Adrenal gland (tissue), 12 donors: ENCODE measurements around the gene G6PD. TPM values are rescaled to one million over a fixed set of nuclear protein-coding genes. Genes with fewer than 3 reads are reported as not detected.
"Not testable (repeated sequence)": the region's sequence is repeated elsewhere in the genome, so short reads cannot be mapped to it uniquely, and the experiment has no call there.

Experiments used
- DNase-seq, 7 donors: peaks; one replicate each; pipeline ENCODE4 v3.0.0-alpha.2; 2019 to 2020
- H3K27ac ChIP-seq, 5 donors: fragments of 200-600 bp; sonication (generic) in 4 of 5; 1 replicate in 3 of 5; 2 replicates in 2 of 5; pipeline versions ENCODE4 v1.5.1 to v1.8.0; 2016 to 2020; ENCODE audit warnings: mild to moderate bottlenecking in 1 of 5
- H3K27me3 ChIP-seq: fragments of 200-600 bp; 2 replicates; pipeline ENCODE4 v1.8.0; 2021
- H3K36me3 ChIP-seq, 2 donors: fragments of 200-600 bp; replicated peaks in 1 of 2; 1 replicate in 1 of 2; 2 replicates in 1 of 2; pipeline versions ENCODE4 v1.5.1 to v1.8.0; 2018 to 2022
- H3K4me1 ChIP-seq, 2 donors: fragments of 200-600 bp; replicated peaks in 1 of 2; 1 replicate in 1 of 2; 2 replicates in 1 of 2; pipeline versions ENCODE4 v1.5.1 to v1.8.0; 2018 to 2021
- H3K4me3 ChIP-seq, 4 donors: fragments of 200-600 bp; sonication (generic) in 3 of 4; one replicate each; pipeline ENCODE4 v1.5.1; 2016 to 2018
- H3K9me3 ChIP-seq, 3 donors: fragments of 200-600 bp; sonication (generic) in 1 of 3; replicated peaks in 1 of 3; 1 replicate in 2 of 3; 2 replicates in 1 of 3; pipeline versions ENCODE4 v1.5.1 to v1.8.0; 2016 to 2021
- POLR2A ChIP-seq, 2 donors: fragments of 450-650 bp; IDR thresholded peaks; one replicate each; pipeline ENCODE4 v1.6.1; 2017; ENCODE audit warnings: antibody characterized with exemption in 2 of 2, mild to moderate bottlenecking in 2 of 2, moderate library complexity in 1 of 2
- WGBS, 4 donors: extraction: QIAGEN DNeasy Blood & Tissue Kit in 2 of 4; methylation state at CpG; one replicate each; pipeline versions ENCODE4 v1.1.5 to v1.1.7; 2013 to 2017; 5-methylcytosine and 5-hydroxymethylcytosine counted together
- intact Hi-C, 2 donors: fragments of 100-400 bp; cut with DNase I; formaldehyde crosslinking; loops; one replicate each; pipeline versions ENCODE4 v1.14.1 to v1.15.0; 2022 to 2023
- polyA plus RNA-seq, 3 donors: library from polyadenylated mRNA; stranded (reverse); fragments of 200-250 nt in 2 of 3; fragments of 350-450 nt in 1 of 3; fragmentation: Illumina TruSeq in 1 of 3; extraction: RNeasy Lipid Tissue Mini Kit (QIAGEN cat#74804) in 1 of 3; gene quantifications; one replicate each; pipeline ENCODE4 v1.2.3, GENCODE V29; 2013 to 2014
- total RNA-seq, 9 donors: library from RNA; depleted of rRNA in 4 of 9; stranded (reverse); fragments of >200 nt in 4 of 9; fragments of 120-200 nt in 1 of 9; fragmentation: NEBNext Ultra II Directional in 1 of 9; extraction: Animal tissue kit (Norgen Biotek cat#: 25700) in 1 of 9; gene quantifications; one replicate each; pipeline versions ENCODE4 v1.1.0 to v1.2.4, GENCODE V29; 2013 to 2023
- TF ChIP-seq, protein P1 (sequence below), 6 experiments: fragments of 450-650 bp in 4 of 6; fragments of 200-600 bp in 2 of 6; sonication (generic) in 1 of 6; IDR thresholded peaks; 1 replicate in 5 of 6; 2 replicates in 1 of 6; pipeline versions ENCODE4 v1.5.1 to v1.8.0; 2016 to 2021; ENCODE audit warnings: antibody characterized with exemption in 6 of 6, mild to moderate bottlenecking in 2 of 6, moderate library complexity in 1 of 6
- donor health status: healthy with polysubstance abuse.
- donor health status: Bipolar disorder and iron deficiency.
- donor health status: DM: yes; HTN: yes; CAD: no.
- donor health status: DM: no; HTN: no; CAD: no.
- donor health status: DM: no; HTN: no; CAD: no.
- donor health status: DM: yes; HTN: yes; CAD: no.

G6PD gene
- total and polyA plus RNA-seq, 12 donors = 22.1 to 124 (median 93.8) TPM

DNA sequence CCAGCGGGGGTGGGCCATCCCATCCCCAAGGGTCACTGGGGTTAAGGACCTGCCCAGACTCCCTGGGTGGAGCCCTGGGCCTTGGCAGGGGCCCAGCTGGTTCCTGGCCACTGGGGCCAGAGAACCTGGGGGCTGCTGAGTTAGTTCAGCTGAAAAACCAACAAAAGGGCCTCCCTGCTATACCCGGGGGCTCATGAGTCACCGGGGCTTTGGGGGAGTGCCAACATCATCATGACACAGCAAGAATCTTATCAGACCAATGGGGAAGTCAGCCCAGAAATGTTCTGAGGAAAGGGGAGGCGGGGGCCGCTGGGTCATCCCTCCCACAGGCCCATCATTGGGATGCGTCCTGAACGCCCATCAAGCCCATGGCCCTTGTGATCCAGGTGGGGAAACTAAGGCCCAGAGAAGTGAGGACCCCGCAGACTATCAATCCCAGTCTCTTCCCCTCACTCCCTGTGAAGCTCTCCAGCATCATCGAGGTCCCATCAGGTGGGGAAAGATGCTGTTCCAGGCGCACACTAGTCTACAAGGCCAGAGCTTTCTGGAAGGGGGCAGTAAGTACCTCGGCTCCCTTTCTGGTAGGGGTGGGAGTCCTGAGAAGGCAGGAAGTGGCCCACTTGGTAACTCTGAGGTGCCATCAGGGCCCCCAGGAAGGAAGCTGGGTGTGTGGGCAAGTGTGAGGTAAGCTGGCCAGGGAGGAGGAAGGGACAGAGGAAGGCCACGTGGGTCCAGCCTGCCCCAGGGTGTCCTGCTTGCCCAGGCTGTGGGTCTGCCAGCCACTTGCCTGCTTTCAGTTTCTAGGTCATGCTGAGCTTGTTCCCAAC is 4.5 kb downstream of the G6PD start:
- no peaks in the 10 kb centered on the region for H3K27me3 ChIP-seq
- peak; percentile 85 to 96 (median 94) for DNase-seq
- peak overlapping the region; percentile 77 to 96 (median 88) for H3K27ac ChIP-seq
- H3K36me3 ChIP-seq = no peaks in the 10 kb centered on the region
- TF ChIP-seq, protein P1, sequence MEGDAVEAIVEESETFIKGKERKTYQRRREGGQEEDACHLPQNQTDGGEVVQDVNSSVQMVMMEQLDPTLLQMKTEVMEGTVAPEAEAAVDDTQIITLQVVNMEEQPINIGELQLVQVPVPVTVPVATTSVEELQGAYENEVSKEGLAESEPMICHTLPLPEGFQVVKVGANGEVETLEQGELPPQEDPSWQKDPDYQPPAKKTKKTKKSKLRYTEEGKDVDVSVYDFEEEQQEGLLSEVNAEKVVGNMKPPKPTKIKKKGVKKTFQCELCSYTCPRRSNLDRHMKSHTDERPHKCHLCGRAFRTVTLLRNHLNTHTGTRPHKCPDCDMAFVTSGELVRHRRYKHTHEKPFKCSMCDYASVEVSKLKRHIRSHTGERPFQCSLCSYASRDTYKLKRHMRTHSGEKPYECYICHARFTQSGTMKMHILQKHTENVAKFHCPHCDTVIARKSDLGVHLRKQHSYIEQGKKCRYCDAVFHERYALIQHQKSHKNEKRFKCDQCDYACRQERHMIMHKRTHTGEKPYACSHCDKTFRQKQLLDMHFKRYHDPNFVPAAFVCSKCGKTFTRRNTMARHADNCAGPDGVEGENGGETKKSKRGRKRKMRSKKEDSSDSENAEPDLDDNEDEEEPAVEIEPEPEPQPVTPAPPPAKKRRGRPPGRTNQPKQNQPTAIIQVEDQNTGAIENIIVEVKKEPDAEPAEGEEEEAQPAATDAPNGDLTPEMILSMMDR (IDR thresholded peaks at IDR 0.05) = no peak
- TF ChIP-seq POLR2A (IDR thresholded peaks at IDR 0.05) = no peak
- no peaks in the 10 kb centered on the region for H3K9me3 ChIP-seq
- peaks cover 24 to 26% of the 10 kb centered on the region in 2 donors for H3K4me1 ChIP-seq
- WGBS, 4 donors = 19 to 51% (median 42%) methylated on average over 9 to 12 of the region's 12 CpGs; no CpG with 5 or more reads in 1 of the 4 donors
- intact Hi-C loops = no loop called here
- peak overlapping the region in 1 of 4 donors; percentile 19 for H3K4me3 ChIP-seq

DNA sequence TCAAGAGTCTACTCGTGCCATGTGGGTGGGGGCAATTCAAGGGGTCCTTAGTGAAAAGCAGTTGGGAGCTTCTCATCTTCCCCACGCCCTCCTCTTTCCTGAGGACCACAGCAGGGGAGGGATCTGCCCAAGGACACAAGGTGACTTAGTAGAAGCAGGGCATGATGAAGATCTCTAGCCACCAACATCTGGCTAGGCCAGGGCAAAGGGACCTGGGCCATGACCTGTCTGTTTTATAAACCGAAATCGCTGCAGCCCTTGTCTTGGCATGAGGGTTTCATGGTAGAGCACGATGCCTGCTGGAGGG is 5.1 kb downstream of the G6PD start:
- Histone ChIP-seq H3K36me3 (no peaks in the 10 kb centered on the region), H3K27me3 (no peaks in the 10 kb centered on the region), H3K9me3 (no peaks in the 10 kb centered on the region), H3K4me1 (peaks cover 24 to 26% of the 10 kb centered on the region in 2 donors), H3K27ac (peak overlapping the region; percentile 77 to 96 (median 88)), H3K4me3 (no peak overlapping the region)
- DNase-seq = no peak
- intact Hi-C loops = no loop called here
- 7 to 50% (median 32%) methylated on average over 2 to 5 of the region's 5 CpGs for WGBS, 4 donors
- TF ChIP-seq POLR2A (IDR thresholded peaks at IDR 0.05) = no peak
- TF ChIP-seq, protein P1 (IDR thresholded peaks at IDR 0.05) = no peak

DNA sequence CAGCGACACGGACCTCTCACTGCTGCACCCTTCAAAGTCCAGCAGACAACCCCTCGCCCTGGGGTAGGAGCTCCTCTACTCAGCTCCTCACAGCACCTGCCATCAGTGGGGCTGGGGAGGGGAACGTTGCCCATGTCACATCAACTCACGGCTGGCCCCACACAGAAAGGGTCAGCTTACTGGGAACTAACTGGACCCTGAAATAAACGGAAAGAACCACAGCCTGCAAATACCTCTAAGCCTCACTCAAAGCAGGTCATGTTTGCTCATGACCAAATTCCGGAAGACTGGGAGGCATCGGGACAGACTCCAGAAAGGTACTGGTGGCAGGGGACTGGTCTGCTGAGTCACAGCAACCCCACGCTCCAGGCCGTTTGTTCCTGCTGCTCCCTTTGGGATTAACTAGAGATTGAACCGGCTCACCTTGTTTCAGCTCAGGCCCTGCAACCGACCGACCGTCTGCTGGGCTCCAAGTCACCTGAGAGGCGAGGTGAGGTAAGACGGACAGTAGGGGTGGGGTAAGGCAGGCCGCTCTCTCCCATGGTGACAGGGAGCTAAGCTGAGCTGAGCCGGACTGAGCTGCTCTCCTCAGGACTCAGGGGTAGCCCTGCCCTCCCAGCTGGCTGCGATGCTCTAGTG is 5.6 kb downstream of the G6PD start:
- H3K27me3 ChIP-seq = no peaks in the 10 kb centered on the region
- no peaks in the 10 kb centered on the region for H3K9me3 ChIP-seq
- intact Hi-C loops = no loop called here
- no peak overlapping the region for H3K4me3 ChIP-seq
- peaks cover 24% of the 10 kb centered on the region in 2 donors for H3K4me1 ChIP-seq
- H3K36me3 ChIP-seq = no peaks in the 10 kb centered on the region
- 40 to 88% (median 73%) methylated on average over 4 to 19 of the region's 19 CpGs for WGBS, 4 donors
- peak in 5 of 7 donors; percentile 59 to 68 (median 64) for DNase-seq
- peak overlapping the region; percentile 77 to 96 (median 88) for H3K27ac ChIP-seq
- TF ChIP-seq, protein P1 (IDR thresholded peaks at IDR 0.05) = no peak
- peak in 1 of 2 donors; percentile 29 for TF ChIP-seq POLR2A (IDR thresholded peaks at IDR 0.05)

DNA sequence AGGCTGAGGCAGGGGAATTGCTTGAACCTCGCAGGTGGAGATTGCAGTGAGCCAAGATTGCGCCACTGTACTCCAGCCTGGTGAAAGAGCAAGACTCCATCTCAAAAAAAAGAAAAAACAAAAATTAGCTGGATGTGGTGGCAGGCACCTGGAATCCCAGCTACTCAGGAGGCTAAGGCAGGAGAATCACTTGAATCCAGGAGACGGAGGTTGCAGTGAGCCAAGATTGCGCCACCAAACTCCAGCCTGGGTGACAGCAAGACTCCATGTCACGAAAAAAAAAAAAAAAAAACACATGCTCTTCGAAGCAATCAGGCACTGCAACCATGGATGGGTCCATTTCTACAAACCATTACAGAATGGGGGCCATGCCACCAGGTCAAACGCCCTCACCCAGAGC is 6.3 kb downstream of the G6PD start:
- H3K4me1 ChIP-seq = peaks cover 19 to 24% of the 10 kb centered on the region in 2 donors
- H3K4me3 ChIP-seq, DNase-seq, intact Hi-C loops, H3K9me3 ChIP-seq, H3K36me3 ChIP-seq, H3K27me3 ChIP-seq: not testable (repeated sequence)
- peak overlapping the region in 3 of 5 donors; percentile 88 to 96 (median 89) for H3K27ac ChIP-seq
- 75 to 85% (median 81%) methylated on average over 6 to 7 of the region's 7 CpGs for WGBS, 4 donors
